ENCODE measurements around the gene ZNF236.

DNA sequence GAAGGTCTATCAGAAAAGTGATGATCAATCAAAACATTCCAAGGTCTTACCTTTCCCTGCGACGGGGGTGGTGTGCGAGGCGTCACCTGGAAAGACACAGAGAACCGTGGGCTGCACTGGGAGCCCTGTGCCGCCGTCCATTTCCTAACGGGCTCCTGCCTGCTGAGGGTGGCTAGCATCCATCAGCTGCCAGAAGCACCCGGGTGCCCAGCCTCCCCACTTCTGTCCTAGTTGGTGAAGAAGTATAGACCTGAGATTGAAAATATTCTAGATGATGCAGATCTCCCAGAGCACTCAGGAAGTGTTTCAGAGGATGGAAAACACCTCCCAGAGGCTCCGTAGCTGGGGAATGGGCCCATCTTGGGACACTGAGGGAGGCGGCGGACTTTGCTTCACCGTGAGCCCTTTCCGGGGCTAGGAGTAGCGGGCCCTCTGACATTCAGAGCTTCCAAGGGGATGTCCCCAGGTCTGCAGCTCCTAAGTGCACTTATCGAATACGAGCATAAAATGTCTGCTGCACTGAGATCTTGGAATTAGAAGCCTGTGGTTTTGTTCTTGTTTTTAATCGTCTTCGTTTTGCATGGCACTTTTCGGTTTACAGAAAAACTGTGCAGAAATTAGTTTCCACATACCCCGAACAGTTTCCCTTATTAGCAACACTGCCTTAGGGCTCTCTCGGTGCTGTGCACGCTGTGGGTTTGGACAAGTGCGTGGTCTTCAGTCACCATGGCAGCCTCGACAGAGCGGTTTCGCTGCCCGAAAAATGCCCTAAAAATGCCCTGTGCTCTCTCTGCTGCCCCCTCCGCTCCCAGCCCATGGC is 166.7 kb downstream of the ZNF236 start:
- TF ChIP-seq, protein P1, sequence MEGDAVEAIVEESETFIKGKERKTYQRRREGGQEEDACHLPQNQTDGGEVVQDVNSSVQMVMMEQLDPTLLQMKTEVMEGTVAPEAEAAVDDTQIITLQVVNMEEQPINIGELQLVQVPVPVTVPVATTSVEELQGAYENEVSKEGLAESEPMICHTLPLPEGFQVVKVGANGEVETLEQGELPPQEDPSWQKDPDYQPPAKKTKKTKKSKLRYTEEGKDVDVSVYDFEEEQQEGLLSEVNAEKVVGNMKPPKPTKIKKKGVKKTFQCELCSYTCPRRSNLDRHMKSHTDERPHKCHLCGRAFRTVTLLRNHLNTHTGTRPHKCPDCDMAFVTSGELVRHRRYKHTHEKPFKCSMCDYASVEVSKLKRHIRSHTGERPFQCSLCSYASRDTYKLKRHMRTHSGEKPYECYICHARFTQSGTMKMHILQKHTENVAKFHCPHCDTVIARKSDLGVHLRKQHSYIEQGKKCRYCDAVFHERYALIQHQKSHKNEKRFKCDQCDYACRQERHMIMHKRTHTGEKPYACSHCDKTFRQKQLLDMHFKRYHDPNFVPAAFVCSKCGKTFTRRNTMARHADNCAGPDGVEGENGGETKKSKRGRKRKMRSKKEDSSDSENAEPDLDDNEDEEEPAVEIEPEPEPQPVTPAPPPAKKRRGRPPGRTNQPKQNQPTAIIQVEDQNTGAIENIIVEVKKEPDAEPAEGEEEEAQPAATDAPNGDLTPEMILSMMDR (conservative IDR thresholded peaks at IDR 0.05 in 1 of 2, IDR thresholded peaks at IDR 0.05 in 1 of 2; ENCODE audit: low read depth in 1 of 2, low read length in 2 of 2): no peak
- TF ChIP-seq EZH2 (IDR thresholded peaks at IDR 0.05; ENCODE audit: low read length, missing control alignments): no peak

Data from fibroblast of lung (primary cell).